ENCODE data around the gene TIMM23.

TIMM23 gene

GRCh38 chr10:46022978-46023702 is 50.9 kb downstream of the TIMM23 start:
- TF ChIP-seq CTCF (conservative IDR thresholded peaks at IDR 0.05) = peak; percentile 42; the same call in 1 of the 2 replicates
- H3K27ac ChIP-seq = peak overlapping the region; percentile 44

- no peak overlapping the region for H3K27ac ChIP-seq
- TF ChIP-seq CTCF (conservative IDR thresholded peaks at IDR 0.05) = no peak
These were observed 52.7 kb downstream of the TIMM23 start for GRCh38 chr10:46024948-46025347.

- no peak for TF ChIP-seq CTCF (conservative IDR thresholded peaks at IDR 0.05)
- no peak overlapping the region for H3K27ac ChIP-seq
These were observed 53.1 kb downstream of the TIMM23 start for GRCh38 chr10:46025406-46025805.

GRCh38 chr10:46026106-46026505 is 53.8 kb downstream of the TIMM23 start:
- H3K27ac ChIP-seq = no peak overlapping the region
- TF ChIP-seq CTCF (conservative IDR thresholded peaks at IDR 0.05) = no peak

- TF ChIP-seq CTCF (conservative IDR thresholded peaks at IDR 0.05) = peak; percentile 76
These were observed 56.5 kb downstream of the TIMM23 start for GRCh38 chr10:46028584-46029460.

GRCh38 chr10:46029461-46030030 is 57.3 kb downstream of the TIMM23 start:
- H3K27ac ChIP-seq = peak overlapping the region; percentile 93
- TF ChIP-seq CTCF (conservative IDR thresholded peaks at IDR 0.05) = no peak

More at GRCh38 chr10:46028584-46029460, 56.5 kb downstream of the TIMM23 start:
- H3K27ac ChIP-seq = peak overlapping the region; percentile 93
